GM18907 (cell line): ENCODE data around the gene RAB5IF.
"Not testable (repeated sequence)": the region's sequence is repeated elsewhere in the genome, so short reads cannot be mapped to it uniquely, and the experiment has no call there.

Experiments used
- ATAC-seq: cut with Tn5 transposase; IDR thresholded peaks from one replicate; pipeline ENCODE4 v1.9.1; 2021; ENCODE audit warnings: mild to moderate bottlenecking, moderate library complexity; ENCODE audit not compliant: unreplicated experiment

RAB5IF gene

DNA sequence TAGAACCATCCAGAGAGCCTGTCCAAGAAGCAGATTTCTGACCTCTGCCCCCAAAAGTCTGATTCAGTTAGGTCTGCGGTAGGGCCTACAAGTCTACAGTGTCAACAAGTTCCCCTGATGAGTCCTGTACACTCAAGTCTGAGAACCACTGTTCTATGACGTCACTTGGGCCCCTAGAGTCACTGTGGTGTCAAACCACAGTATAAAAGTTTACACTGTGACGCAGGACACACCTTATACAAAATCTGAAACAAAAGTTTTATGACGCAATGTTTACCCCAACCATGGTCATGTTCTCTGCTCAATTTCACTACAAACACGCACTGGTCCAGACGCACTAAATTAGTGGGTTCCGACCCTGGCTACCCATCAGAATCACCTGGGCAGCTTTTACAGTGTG lies 22.5 kb downstream of the RAB5IF start:
- no peak for ATAC-seq

DNA sequence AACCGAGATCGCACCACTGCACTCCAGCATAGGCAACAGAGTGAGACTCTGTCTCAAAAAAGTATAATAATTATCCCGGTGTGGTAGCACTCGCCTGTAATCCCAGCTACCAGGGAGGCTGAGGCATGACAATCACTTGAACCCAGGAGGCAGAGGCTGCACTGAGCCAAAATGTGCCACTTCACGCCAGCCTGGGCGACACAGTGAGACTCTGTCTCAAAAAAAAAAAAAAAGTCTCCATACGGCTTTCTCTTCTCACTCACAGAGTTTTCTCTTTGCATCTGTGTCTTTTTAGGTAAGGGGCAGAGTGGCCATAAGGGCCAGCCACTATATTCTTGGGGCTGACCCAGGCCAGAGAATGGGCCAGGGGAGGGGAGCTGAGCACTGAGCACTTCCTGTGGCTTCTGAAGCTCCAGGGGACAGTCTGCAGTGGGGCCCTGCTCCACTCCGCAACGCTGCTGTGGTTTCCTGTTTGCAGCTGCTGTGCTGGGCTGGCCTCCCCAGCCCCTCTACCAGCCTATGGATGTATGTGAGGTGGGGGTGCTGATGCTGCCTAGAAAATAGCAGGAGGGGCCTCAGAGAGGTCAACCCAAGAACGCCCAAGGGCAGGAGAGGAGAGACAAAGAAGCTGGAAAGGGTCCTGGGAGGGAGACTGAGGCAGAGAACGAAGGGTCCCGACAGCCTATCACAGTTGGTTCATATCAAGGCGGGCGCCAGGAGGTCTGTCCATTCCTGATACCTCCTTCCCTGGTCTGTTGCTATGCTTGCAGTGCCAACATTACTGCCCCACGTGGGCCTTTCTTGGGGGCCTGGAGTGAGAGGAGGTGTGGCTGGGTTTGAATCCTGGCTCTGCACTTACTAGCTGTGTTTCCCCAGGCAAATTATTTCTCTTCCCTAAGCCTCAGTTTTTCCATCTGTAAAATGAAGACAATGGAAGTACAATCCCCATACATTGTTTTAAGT lies 24.4 kb downstream of the RAB5IF start:
- peak; percentile 72 for ATAC-seq

DNA sequence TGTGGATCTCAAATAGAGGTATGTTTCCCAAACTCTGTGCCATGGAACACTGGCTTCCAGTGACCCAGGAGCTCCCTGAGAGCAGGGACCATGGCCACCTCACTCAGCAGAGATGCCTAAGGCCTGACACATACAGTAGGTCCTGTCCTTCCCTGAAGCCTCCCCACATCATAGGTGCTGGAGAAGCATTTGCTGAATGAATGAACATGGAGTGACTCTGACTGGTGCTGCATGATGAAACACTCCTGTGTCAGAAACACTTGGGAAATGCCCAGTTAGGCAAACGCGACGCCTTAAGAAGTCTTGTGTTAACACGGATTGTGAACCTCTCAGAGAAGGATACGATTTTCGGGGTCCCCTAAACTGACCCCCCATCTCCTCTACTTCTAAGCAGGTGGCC lies 26.1 kb downstream of the RAB5IF start:
- no peak for ATAC-seq

- ATAC-seq: no peak
Measured at GRCh38 chr20:36632147-36632486, 26.5 kb downstream of the RAB5IF start.

- no peak for ATAC-seq
Measured at GRCh38 chr20:36632487-36633284, 27.1 kb downstream of the RAB5IF start.

DNA sequence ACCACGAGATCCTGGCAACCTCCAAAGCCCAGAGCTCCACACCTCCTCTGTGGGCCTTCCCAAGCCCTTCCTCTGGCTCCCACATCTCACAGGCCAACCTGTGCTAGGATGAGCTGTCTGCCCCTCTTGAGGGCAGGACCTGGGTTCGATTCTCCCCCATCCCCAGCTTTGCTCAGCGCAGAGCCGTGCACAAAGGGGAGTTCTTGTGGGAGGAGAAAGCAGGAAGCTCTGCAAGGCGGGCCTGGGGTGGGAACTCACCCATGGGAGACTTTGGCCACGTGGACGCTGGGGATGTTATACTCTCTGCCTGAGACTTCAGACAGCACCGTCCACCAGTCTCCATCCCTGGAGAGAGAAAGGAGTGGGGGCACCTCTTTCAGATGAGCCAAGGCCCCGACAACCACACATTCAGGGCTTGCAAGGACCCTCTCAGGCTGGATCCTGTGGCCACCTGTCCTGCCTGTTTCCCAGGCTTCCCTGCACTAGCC lies 27.8 kb downstream of the RAB5IF start:
- ATAC-seq: no peak

- no peak for ATAC-seq
Measured at GRCh38 chr20:36634342-36634741, 28.8 kb downstream of the RAB5IF start.

DNA sequence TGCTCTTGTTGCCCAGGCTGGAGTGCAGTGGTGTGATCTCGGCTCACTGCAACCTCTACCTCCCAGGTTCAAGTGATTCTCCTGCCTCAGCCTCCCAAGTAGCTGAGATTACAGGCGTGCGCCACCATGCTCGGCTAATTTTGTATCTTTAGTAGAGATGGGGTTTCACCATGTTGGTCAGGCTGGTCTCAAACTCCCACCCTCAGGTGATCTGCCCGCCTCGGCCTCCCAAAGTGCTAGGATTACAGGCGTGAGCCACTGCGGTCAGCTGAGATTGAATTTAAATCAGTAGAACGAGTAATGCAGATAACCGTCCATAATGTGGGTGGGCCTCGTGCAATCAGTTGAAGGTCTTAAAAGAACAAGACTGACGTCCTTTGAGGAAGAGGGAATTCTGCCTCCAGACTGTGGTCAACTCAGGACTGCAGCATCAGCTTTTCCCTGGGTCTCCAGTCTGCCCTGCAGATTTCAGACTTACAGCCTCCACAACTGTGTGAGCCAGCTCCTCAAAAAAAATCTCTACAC lies 33.4 kb downstream of the RAB5IF start:
- ATAC-seq: not testable (repeated sequence)

DNA sequence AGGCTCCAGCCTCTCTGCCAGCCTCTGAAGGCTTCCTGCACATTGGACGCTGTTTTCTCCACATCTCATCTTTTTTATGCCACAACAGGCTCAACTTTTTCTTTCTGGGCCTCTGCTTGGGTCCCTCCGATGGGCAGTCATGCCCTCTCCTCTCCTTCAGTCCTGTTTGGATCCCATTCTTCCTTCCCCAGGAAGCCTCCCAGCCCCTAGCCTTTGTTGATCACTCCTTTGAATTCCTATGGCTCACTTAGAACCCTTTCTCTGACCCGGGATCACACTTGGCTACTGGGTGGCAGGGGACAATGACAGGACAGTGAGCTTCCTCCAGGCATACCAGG lies 35.9 kb downstream of the RAB5IF start:
- no peak for ATAC-seq

- ATAC-seq: no peak
Measured at GRCh38 chr20:36642136-36642535, 36.6 kb downstream of the RAB5IF start.

DNA sequence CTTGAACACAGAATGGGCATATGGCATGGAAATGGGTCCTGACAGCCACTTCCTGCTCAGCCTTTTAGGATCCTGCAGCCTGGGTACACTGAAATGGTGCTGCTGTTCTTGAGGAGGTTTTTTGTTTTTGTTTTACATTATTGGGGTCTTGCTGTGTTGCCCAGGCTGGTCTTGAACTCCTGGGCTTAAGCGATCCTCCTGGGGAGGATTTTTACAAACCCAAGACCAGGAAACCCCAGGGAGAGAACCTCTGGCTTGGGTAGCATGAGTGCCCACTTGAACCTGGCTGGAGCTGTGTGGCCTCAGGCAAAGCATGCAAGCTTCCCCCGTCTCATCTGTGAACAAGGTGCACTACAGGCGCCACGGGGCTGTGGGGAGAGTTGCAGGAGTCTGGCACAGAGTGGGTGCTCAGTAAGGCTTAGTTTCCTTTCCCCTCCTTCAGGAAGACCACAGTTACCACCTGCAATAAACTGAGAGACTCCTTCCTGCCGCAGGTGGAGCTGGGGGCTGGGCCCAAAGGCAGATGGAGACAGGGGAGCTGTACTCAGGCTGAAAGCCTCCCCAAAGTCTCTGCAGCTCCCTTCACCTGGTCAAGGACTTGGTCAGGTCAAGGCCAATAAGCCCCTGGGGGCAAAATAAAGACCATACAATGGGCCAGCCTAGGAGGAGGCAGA lies 38.6 kb downstream of the RAB5IF start:
- no peak for ATAC-seq

DNA sequence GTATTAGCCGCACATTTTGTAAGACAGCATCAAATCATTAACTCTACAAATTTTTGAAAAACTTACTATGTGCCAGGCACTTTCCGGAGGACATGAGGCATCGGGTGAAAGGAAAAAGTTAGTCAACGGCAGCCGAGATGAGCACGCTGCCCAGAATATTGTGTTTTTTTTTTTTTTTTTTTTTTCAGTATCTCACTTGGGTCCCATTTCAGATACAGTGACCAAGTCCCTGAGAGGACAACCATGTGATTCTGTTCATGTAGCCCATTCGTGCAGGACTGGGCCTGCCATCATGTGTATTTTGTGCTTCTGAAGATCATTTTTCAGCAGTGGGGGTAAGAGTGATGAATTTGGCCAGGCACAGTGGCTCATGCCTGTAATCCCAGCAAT lies 39.1 kb downstream of the RAB5IF start:
- ATAC-seq: no peak

DNA sequence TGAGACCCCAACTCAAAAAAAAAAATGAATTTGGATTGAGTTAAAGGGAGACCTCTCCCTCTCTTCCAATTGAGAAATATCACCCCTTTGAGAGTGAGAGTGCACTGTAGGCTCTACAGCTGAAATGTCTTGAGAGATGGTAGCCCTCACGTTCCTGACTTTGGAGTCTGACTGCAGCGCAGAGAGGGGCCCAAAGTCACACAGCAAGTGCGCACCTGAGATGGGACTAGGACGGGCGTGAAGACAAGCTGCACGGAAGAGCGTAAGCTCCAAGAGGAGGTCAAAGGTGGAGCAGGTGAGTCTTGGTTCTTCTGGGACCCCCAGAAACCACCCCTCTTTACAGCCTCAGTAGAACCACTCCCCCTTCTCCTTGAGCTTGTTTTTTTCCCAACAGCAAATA lies 39.8 kb downstream of the RAB5IF start:
- ATAC-seq: no peak

DNA sequence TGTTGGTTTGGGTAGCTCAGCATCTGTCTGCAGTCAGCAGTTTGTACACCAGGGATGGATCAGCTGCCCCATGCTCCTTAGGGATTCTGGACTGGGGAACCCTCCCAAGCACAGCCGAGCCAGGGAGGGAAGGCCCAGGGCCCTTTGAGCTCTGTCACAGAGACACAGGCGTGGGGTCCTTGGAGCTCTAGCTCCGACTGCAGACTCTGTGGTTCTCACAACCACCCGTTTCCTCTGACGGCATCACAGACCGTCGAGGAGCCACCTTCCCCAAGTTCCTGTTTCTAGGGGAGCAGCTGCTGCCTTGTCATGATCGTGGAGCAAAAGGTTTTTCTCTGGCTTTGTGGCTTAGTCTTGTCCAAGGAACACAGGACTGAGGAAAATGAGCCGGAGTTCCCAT lies 40.4 kb downstream of the RAB5IF start, which contains the start of gene SLA2:
SLA2 (minus strand) TSS at position 199 of the 400 bp plus-strand sequence. CDS start 4,861 bp downstream, outside the sequence.
- no peak for ATAC-seq

- ATAC-seq: no peak
Measured at GRCh38 chr20:36646678-36647077, 41.1 kb downstream of the RAB5IF start.

- no peak for ATAC-seq
Measured at GRCh38 chr20:36647196-36648121, 41.9 kb downstream of the RAB5IF start.

DNA sequence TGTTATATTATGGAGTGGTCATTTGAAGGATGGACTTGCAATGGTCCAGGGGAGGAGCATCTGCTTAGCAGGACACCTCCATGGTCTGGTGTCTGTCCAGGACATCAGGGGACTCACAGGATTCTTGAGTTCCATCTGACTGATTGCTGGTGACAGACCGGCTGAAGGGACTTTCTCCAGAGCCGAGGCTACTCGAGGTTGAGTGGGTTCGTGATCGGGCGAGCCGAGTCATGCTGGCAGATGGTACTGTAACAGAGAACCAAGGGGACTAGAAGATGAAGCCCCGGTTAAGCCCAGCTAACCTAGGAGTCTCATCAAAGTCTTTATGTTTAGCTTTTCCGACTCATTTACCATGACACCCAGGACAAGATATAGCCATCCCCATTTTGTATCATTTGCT lies 47.9 kb downstream of the RAB5IF start:
- ATAC-seq: no peak

- ATAC-seq: no peak
Measured at GRCh38 chr20:36654506-36654905, 48.9 kb downstream of the RAB5IF start.

GRCh38 chr20:36655004-36655403 lies 49.4 kb downstream of the RAB5IF start:
- ATAC-seq: no peak

- ATAC-seq: no peak
Measured at GRCh38 chr20:36656733-36657132, 51.2 kb downstream of the RAB5IF start.
